GM18517 (cell line): ENCODE results near the gene COCH.
"Not testable (repeated sequence)": the region's sequence is repeated elsewhere in the genome, so short reads cannot be mapped to it uniquely, and the experiment has no call there.

Experiments used
- ATAC-seq: cut with Tn5 transposase; IDR thresholded peaks from one replicate; pipeline ENCODE4 v1.9.1; 2021; ENCODE audit warnings: mild to moderate bottlenecking, moderate library complexity; ENCODE audit not compliant: unreplicated experiment

COCH gene

DNA sequence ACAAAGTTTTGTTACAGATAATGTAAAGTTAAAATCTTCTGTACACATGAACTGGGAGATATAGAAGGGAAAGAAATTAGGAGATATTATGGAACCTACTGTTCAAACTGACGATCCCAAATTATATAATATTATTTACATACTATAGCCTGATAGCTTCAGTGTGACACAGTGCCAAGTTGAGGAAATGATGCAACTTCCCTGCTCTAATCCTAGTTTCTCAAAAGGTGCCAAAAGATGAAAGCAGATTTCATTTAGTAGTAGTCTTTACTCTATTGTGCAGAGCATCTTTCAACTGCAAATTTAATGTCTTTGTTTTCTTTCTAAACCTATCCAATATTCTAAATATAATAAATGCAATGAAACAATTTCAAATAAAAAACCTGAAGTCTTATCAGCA, 46.9 kb downstream of the COCH start:
- no peak for ATAC-seq

DNA sequence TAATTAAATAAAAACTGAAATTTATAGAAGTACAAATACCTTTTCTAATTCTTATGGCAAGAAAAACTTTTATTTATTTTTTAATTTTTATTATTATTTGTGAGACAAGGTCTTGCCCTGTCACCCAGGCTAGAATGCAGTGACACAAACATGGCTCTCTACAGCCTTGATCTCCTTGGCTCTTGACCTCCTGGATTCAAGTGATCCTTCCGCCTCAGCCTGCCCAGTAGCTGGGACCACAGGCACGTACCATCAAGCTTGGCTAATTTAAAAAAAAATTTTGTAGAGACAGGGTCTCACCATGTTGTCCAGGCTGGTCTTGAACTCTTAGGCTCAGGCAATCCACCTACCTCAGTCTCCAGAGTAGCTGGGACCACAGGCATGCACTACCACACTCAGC, 47.4 kb downstream of the COCH start:
- no peak for ATAC-seq

GRCh38 chr14:30925254-30925653, 50.9 kb downstream of the COCH start:
- ATAC-seq: no peak

DNA sequence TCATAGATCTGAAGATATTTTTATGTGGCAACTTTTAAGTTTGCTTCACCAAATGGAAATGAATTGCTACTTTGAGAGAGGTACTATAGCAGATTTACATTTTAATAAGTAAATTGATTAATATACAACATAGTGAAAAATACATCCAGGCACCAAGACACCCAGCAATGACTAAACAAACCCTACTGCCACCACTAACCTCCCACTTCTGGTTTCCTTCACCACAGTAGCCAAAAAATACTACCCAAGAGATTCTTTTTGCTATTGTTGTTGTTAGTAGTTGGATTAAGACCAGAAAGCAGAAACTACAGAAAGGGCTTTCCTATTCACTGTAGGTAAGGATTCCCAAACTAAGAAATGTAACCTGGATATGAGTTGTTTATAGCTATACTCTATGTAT, 54.1 kb downstream of the COCH start:
- ATAC-seq: peak; percentile 55

GRCh38 chr14:30933937-30934336, 59.6 kb downstream of the COCH start:
- ATAC-seq: not testable (repeated sequence)

DNA sequence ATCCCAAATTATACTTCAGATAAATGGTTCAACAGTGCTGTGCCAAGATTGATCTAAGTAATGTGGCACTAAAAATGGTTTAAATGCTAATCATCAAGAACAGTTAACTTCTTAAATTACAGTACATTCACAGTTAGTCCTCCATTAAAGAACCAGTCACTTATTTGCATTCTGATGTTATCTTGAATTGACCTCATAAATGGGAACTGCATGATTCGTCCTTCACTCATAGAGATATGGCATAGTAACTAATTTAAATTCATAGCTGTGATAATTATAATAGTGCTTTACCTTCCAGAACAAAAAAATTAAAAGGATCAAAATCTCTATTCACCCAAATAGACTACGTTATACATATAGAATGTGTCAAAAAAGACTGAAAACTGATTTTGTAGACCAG, 61.1 kb downstream of the COCH start:
- no peak for ATAC-seq

DNA sequence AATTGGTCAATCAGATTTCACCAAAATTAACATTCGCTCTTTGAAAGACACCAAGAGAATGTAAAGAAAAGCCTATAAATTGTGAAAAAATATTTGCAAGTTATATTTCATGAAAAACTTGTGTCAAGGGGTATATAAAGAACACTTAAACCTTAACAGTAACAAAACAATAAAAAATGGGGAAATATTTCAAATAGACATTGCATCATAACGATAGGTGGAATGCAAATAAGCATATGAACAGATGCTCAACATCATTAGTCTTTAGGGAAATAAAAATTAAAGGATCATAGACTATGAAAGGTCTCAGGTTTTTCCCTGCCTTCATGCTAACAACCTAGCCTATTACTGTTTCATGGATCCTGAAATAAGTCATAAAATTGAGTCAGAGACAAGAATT, 64.3 kb downstream of the COCH start:
- no peak for ATAC-seq
